Measurements from ENCODE around the gene LAMA4. TPM values are rescaled to one million over a fixed set of nuclear protein-coding genes. Genes with fewer than 3 reads are reported as not detected.

LAMA4 gene
- total and polyA plus RNA-seq, 2 of the 13 experiments (the other 11 are each of a cell fraction or from before 2014, with no cell fraction given) = not detected

DNA sequence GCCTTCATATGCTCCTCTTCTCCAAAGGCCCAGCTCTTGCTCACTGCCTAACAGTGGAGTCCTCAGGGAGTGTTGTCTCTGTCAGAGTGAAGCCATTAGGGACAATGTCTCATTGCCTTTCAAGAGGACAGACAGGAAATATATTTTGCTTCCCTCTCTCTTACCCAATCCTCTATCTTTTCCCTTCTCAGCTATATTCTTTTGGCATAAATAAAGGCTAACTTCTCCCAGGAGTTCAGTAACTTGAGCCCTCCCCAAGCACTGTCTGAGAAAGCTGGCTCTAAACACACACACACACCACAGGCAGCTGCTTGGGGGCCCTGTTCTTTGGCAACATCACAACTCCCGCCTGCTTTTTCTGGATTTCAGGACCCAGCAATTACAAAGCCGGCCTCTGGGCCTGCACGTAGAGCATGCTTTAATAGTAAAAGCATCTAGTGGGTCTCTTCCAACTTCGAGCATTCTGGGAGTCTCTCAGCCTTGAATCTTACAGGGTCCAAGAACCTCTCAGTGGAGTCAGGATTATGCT is 34.7 kb upstream of the LAMA4 start:
- no peaks in the 10 kb centered on the region for H3K27me3 ChIP-seq (ENCODE audit: control insufficient read depth in 1 of 2, insufficient read depth in 2 of 2, low read length in 2 of 2)
- ATAC-seq (no peak), FAIRE-seq (no peak), DNase-seq (ENCODE audit: low spot score) (no peak)
- TF ChIP-seq, protein P1, sequence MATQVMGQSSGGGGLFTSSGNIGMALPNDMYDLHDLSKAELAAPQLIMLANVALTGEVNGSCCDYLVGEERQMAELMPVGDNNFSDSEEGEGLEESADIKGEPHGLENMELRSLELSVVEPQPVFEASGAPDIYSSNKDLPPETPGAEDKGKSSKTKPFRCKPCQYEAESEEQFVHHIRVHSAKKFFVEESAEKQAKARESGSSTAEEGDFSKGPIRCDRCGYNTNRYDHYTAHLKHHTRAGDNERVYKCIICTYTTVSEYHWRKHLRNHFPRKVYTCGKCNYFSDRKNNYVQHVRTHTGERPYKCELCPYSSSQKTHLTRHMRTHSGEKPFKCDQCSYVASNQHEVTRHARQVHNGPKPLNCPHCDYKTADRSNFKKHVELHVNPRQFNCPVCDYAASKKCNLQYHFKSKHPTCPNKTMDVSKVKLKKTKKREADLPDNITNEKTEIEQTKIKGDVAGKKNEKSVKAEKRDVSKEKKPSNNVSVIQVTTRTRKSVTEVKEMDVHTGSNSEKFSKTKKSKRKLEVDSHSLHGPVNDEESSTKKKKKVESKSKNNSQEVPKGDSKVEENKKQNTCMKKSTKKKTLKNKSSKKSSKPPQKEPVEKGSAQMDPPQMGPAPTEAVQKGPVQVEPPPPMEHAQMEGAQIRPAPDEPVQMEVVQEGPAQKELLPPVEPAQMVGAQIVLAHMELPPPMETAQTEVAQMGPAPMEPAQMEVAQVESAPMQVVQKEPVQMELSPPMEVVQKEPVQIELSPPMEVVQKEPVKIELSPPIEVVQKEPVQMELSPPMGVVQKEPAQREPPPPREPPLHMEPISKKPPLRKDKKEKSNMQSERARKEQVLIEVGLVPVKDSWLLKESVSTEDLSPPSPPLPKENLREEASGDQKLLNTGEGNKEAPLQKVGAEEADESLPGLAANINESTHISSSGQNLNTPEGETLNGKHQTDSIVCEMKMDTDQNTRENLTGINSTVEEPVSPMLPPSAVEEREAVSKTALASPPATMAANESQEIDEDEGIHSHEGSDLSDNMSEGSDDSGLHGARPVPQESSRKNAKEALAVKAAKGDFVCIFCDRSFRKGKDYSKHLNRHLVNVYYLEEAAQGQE (IDR thresholded peaks at IDR 0.05; ENCODE audit: borderline replicate concordance in 1 of 2, low read depth in 1 of 2, low read length in 2 of 2) = no peak
- TF ChIP-seq SALL2 (CRISPR knock-in tag; IDR thresholded peaks at IDR 0.05) (no peak), KMT2A (CRISPR knock-in tag; IDR thresholded peaks at IDR 0.05) (no peak), GPN1 (CRISPR knock-in tag; IDR thresholded peaks at IDR 0.05; ENCODE audit: borderline replicate concordance) (no peak), ZNF674 (CRISPR knock-in tag; IDR thresholded peaks at IDR 0.05; ENCODE audit: low read depth) (no peak), ZNF577 (CRISPR knock-in tag; IDR thresholded peaks at IDR 0.05; ENCODE audit: borderline replicate concordance, low read depth) (no peak), NFYB (CRISPR knock-in tag; IDR thresholded peaks at IDR 0.05) (no peak), SIX4 (CRISPR knock-in tag; IDR thresholded peaks at IDR 0.05) (no peak), ZNF747 (CRISPR knock-in tag; IDR thresholded peaks at IDR 0.05; ENCODE audit: borderline replicate concordance) (no peak), NFE2L1 (CRISPR knock-in tag; IDR thresholded peaks at IDR 0.05; ENCODE audit: borderline replicate concordance) (no peak)
- TF ChIP-seq, protein P2, sequence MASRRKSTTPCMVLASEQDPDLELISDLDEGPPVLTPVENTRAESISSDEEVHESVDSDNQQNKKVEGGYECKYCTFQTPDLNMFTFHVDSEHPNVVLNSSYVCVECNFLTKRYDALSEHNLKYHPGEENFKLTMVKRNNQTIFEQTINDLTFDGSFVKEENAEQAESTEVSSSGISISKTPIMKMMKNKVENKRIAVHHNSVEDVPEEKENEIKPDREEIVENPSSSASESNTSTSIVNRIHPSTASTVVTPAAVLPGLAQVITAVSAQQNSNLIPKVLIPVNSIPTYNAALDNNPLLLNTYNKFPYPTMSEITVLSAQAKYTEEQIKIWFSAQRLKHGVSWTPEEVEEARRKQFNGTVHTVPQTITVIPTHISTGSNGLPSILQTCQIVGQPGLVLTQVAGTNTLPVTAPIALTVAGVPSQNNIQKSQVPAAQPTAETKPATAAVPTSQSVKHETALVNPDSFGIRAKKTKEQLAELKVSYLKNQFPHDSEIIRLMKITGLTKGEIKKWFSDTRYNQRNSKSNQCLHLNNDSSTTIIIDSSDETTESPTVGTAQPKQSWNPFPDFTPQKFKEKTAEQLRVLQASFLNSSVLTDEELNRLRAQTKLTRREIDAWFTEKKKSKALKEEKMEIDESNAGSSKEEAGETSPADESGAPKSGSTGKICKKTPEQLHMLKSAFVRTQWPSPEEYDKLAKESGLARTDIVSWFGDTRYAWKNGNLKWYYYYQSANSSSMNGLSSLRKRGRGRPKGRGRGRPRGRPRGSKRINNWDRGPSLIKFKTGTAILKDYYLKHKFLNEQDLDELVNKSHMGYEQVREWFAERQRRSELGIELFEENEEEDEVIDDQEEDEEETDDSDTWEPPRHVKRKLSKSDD (CRISPR knock-in tag; IDR thresholded peaks at IDR 0.05; ENCODE audit: low read depth) = no peak
- 20% methylated on average over 4 of the region's 4 CpGs for WGBS (ENCODE audit: low lambda C conversion rate)
- no peaks in the 10 kb centered on the region for H3K36me3 ChIP-seq (replicated peaks in 1 of 2; ENCODE audit: control insufficient read depth in 1 of 2, insufficient read depth in 2 of 2, low read length in 2 of 2)
- CTCF ChIA-PET (ENCODE audit: low intra/inter-chr PET ratio, low total read pairs) = no interaction called here
- intact Hi-C loops (cut with micrococcal nuclease; ENCODE audit: unreplicated experiment) (no loop called here), in situ Hi-C loops (cut with HindIII; ENCODE audit: extremely low pct_ligation_motif_present, low pct_unique_long_range_greater_than_20kb) (no loop called here)
- no peaks in the 10 kb centered on the region for H3K79me2 ChIP-seq (ENCODE audit: insufficient read depth, low read length)
- BruUV-seq (replicated peaks) = no TSS peak
- no peak overlapping the region for H3K9ac ChIP-seq (ENCODE audit: insufficient read depth, low read depth, low read length)
- H3K4me1 ChIP-seq (ENCODE audit: insufficient read depth, low read length) = no peaks in the 10 kb centered on the region
- no peaks in the 10 kb centered on the region for H4K20me1 ChIP-seq (ENCODE audit: insufficient read depth, low read length)
- POLR2A ChIA-PET = no interaction called here
- H3K27ac ChIP-seq (ENCODE audit: extremely low read length, insufficient read depth, low read length) = no peak overlapping the region
- no peak overlapping the region for H3K4me2 ChIP-seq (ENCODE audit: low read depth, low read length)
- H2AFZ ChIP-seq (ENCODE audit: low read length) = no peak overlapping the region
- H3K4me3 ChIP-seq (replicated peaks in 1 of 3; ENCODE audit: insufficient read depth in 1 of 3, low read depth in 2 of 3, low read length in 3 of 3) = no peak overlapping the region
- no peaks in the 10 kb centered on the region for H3K9me3 ChIP-seq (ENCODE audit: low read length)
